Astrocyte of the spinal cord (primary cell): ENCODE measurements around the gene FGD4.

Experiments used
- DNase-seq: peaks from one replicate; pipeline ENCODE4 v3.0.0; 2011; ENCODE audit warnings: low read depth, low spot score
- H3K4me3 ChIP-seq: 2 replicates; pipeline ENCODE4 v1.5.1; 2011; ENCODE audit warnings: low read depth, mild to moderate bottlenecking, low read length, moderate library complexity
- CTCF ChIP-seq: IDR thresholded peaks from 2 replicates; pipeline ENCODE4 v1.5.1; 2012; ENCODE audit warnings: low read depth, mild to moderate bottlenecking, low read length, inconsistent platforms
- in situ Hi-C: cut with HindIII; loops from 2 replicates; pipeline ENCODE4 v1.10.0; 2017; ENCODE audit warnings: low sequenced_read_pairs

The FGD4 gene

GRCh38 chr12:32478858-32479725, 79.7 kb downstream of the FGD4 start:
- no peak for DNase-seq
- no peak for TF ChIP-seq CTCF
- in situ Hi-C loops = no loop called here
- no peak overlapping the region for H3K4me3 ChIP-seq

GRCh38 chr12:32482226-32482625, 82.9 kb downstream of the FGD4 start:
- no peak for DNase-seq
- no peak for TF ChIP-seq CTCF
- in situ Hi-C loops = no loop called here

GRCh38 chr12:32483499-32483898, 84.1 kb downstream of the FGD4 start:
- H3K4me3 ChIP-seq = no peak overlapping the region
- in situ Hi-C loops = no loop called here
- no peak for TF ChIP-seq CTCF
- no peak for DNase-seq

More at GRCh38 chr12:32482226-32482625, 82.9 kb downstream of the FGD4 start:
- no peak overlapping the region for H3K4me3 ChIP-seq

- in situ Hi-C loops = no loop called here
- TF ChIP-seq CTCF = no peak
- DNase-seq = no peak
- no peak overlapping the region for H3K4me3 ChIP-seq
Observed at GRCh38 chr12:32483993-32484392, 84.6 kb downstream of the FGD4 start.

GRCh38 chr12:32486158-32486557, 86.8 kb downstream of the FGD4 start:
- in situ Hi-C loops = no loop called here
- no peak overlapping the region for H3K4me3 ChIP-seq
- DNase-seq = no peak
- no peak for TF ChIP-seq CTCF

- in situ Hi-C loops = no loop called here
- no peak overlapping the region for H3K4me3 ChIP-seq
- TF ChIP-seq CTCF = no peak
- no peak for DNase-seq
Observed at GRCh38 chr12:32488132-32488531, 88.8 kb downstream of the FGD4 start.
